ENCODE results near the gene SNRK. TPM values are rescaled to one million over a fixed set of nuclear protein-coding genes. Genes with fewer than 3 reads are reported as not detected.

The SNRK gene
- polyA plus RNA-seq, 3 donors = 12.8 to 19.7 (median 16.1) TPM

DNA sequence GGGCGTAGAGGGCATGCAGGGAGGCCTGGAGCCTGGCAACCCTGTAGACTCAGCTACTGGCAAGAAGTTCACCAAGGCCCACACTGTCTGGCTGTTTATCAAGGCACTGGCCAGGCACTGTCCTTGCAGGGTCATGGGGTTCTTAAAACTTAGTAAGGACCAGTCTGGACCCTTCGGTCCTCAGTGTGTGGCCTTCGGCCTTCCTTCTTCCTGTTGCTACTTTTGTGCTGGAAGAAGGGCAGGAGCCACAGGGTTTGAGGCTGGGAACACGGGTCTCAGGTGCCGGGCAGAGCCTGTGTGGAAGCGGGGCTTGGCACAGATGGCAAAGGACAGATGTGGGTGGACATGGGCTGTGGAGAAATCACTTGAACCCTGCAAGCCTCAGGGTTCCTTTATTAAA is 76.6 kb downstream of the SNRK start:
- Mint-ChIP-seq H3K27me3 (ENCODE audit: low read depth in 3 of 3) (peaks cover 0 to 3% (median 0%) of the 10 kb centered on the region in 3 donors), H3K4me3 (no peak overlapping the region), H3K4me1 (no peaks in the 10 kb centered on the region), H3K27ac (peak overlapping the region in 1 of 7 donors; percentile 36), H3K36me3 (peaks cover 18 to 26% of the 10 kb centered on the region in 2 donors), H3K9me3 (peaks cover 0 to 5% (median under 1%) of the 10 kb centered on the region in 7 donors)
- Histone ChIP-seq H3K27ac (ENCODE audit: low read depth in 1 of 2, low read length in 2 of 2) (no peak overlapping the region), H4K20me1 (ENCODE audit: insufficient read depth, low read length) (no peaks in the 10 kb centered on the region), H3K4me1 (ENCODE audit: control insufficient read depth in 1 of 2, insufficient read depth in 2 of 2, low read length in 2 of 2) (no peaks in the 10 kb centered on the region), H2AFZ (ENCODE audit: insufficient read depth, low read depth, low read length, poor library complexity, severe bottlenecking) (no peak overlapping the region), H3K79me2 (ENCODE audit: insufficient read depth, low read length) (no peaks in the 10 kb centered on the region), H3K4me2 (replicated peaks; ENCODE audit: extremely low read depth, low read length, poor library complexity, severe bottlenecking) (no peak overlapping the region), H3K27me3 (ENCODE audit: control insufficient read depth in 2 of 2, insufficient read depth in 2 of 2, low read length in 2 of 2) (no peaks in the 10 kb centered on the region), H3K36me3 (replicated peaks in 1 of 2; ENCODE audit: control insufficient read depth in 1 of 2, insufficient read depth in 2 of 2, low read length in 2 of 2) (peaks cover 16 to 20% of the 10 kb centered on the region in 2 donors), H3K9ac (ENCODE audit: insufficient read depth, low read length, poor library complexity, severe bottlenecking) (no peak overlapping the region), H3K4me3 (replicated peaks in 1 of 3; ENCODE audit: low read depth in 2 of 3, low read length in 3 of 3) (no peak overlapping the region), H3K9me3 (replicated peaks in 1 of 2; ENCODE audit: control insufficient read depth in 1 of 2, insufficient read depth in 1 of 2, low read length in 2 of 2) (no peaks in the 10 kb centered on the region)
- WGBS (ENCODE audit: insufficient coverage) = 99% methylated on average over 6 of the region's 6 CpGs
- intact Hi-C loops (cut with micrococcal nuclease) = no loop called here
- no peak for DNase-seq
- TF ChIP-seq, protein P1, sequence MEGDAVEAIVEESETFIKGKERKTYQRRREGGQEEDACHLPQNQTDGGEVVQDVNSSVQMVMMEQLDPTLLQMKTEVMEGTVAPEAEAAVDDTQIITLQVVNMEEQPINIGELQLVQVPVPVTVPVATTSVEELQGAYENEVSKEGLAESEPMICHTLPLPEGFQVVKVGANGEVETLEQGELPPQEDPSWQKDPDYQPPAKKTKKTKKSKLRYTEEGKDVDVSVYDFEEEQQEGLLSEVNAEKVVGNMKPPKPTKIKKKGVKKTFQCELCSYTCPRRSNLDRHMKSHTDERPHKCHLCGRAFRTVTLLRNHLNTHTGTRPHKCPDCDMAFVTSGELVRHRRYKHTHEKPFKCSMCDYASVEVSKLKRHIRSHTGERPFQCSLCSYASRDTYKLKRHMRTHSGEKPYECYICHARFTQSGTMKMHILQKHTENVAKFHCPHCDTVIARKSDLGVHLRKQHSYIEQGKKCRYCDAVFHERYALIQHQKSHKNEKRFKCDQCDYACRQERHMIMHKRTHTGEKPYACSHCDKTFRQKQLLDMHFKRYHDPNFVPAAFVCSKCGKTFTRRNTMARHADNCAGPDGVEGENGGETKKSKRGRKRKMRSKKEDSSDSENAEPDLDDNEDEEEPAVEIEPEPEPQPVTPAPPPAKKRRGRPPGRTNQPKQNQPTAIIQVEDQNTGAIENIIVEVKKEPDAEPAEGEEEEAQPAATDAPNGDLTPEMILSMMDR (IDR thresholded peaks at IDR 0.05) = no peak

DNA sequence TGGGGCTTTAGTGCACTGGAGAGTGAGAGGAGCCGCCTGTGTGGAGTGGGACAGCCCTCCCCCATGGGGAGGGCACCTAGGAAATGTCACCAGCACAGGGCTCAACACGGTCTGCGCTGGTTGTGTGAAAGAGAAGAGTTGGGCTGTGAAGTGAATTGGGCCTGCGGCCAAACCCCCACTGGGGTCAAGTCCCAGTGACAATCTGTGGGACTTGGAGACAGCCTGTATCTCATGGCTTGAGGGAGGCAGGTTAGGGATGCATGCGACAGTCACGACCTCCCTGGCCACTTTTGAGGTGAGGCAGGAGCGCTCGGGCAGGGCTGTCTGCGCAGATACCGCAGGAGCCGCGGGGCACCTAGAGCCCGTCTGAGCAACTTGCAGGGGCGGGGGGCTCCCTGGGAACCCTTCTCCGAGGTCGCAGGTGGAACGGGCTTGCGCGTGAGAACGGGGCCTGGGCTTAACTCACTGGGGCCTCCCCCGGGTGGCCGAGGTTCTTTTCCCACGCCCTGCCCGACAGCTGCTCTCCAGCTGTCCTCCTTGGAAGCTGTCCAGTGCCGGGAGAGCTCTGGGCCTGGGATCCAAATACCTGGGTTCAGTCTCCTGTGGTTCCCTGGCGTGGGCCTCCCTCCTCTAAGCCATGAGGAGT is 77.4 kb downstream of the SNRK start:
- H2AFZ ChIP-seq (ENCODE audit: insufficient read depth, low read depth, low read length, poor library complexity, severe bottlenecking) = no peak overlapping the region
- H4K20me1 ChIP-seq (ENCODE audit: insufficient read depth, low read length) = no peaks in the 10 kb centered on the region
- peaks cover 0 to 1% (median 0%) of the 10 kb centered on the region in 3 donors for H3K27me3 Mint-ChIP-seq (ENCODE audit: low read depth in 3 of 3)
- no peaks in the 10 kb centered on the region for H3K4me1 ChIP-seq (ENCODE audit: control insufficient read depth in 1 of 2, insufficient read depth in 2 of 2, low read length in 2 of 2)
- no peak overlapping the region for H3K4me2 ChIP-seq (replicated peaks; ENCODE audit: extremely low read depth, low read length, poor library complexity, severe bottlenecking)
- peaks cover 16 to 20% of the 10 kb centered on the region in 2 donors for H3K36me3 ChIP-seq (replicated peaks in 1 of 2; ENCODE audit: control insufficient read depth in 1 of 2, insufficient read depth in 2 of 2, low read length in 2 of 2)
- H3K27ac Mint-ChIP-seq = no peak overlapping the region
- no peaks in the 10 kb centered on the region for H3K4me1 Mint-ChIP-seq
- TF ChIP-seq, protein P1 (IDR thresholded peaks at IDR 0.05) = no peak
- no peak for DNase-seq
- intact Hi-C loops (cut with micrococcal nuclease) = no loop called here
- H3K9me3 ChIP-seq (replicated peaks in 1 of 2; ENCODE audit: control insufficient read depth in 1 of 2, insufficient read depth in 1 of 2, low read length in 2 of 2) = no peaks in the 10 kb centered on the region
- H3K79me2 ChIP-seq (ENCODE audit: insufficient read depth, low read length) = no peaks in the 10 kb centered on the region
- WGBS (ENCODE audit: insufficient coverage) = 97% methylated on average over 25 of the region's 26 CpGs
- H3K4me3 Mint-ChIP-seq = no peak overlapping the region
- no peak overlapping the region for H3K9ac ChIP-seq (ENCODE audit: insufficient read depth, low read length, poor library complexity, severe bottlenecking)
- no peak overlapping the region for H3K4me3 ChIP-seq (replicated peaks in 1 of 3; ENCODE audit: low read depth in 2 of 3, low read length in 3 of 3)
- no peaks in the 10 kb centered on the region for H3K27me3 ChIP-seq (ENCODE audit: control insufficient read depth in 2 of 2, insufficient read depth in 2 of 2, low read length in 2 of 2)
- H3K9me3 Mint-ChIP-seq = peaks cover 0 to 5% (median 0%) of the 10 kb centered on the region in 7 donors
- peaks cover 19 to 30% of the 10 kb centered on the region in 2 donors for H3K36me3 Mint-ChIP-seq
- H3K27ac ChIP-seq (ENCODE audit: low read depth in 1 of 2, low read length in 2 of 2) = no peak overlapping the region

Measured in CD14-positive monocyte (primary cell).